ENCODE results near the gene UNC79. TPM values are rescaled to one million over a fixed set of nuclear protein-coding genes. Genes with fewer than 3 reads are reported as not detected.

Gene UNC79
- total RNA-seq, 4 donors from 2014 or later = 0.08 to 0.29 (median 0.12) TPM

GRCh38 chr14:93706360-93706955 lies 275.7 kb downstream of the UNC79 start:
- Histone ChIP-seq H3K9me3 (no peaks in the 10 kb centered on the region), H3K4me3 (replicated peaks in 1 of 3) (no peak overlapping the region), H3K4me1 (peaks cover 25 to 47% of the 10 kb centered on the region in 2 donors), H3K36me3 (no peaks in the 10 kb centered on the region), H3K27me3 (no peaks in the 10 kb centered on the region), H3K27ac (peak overlapping the region in 1 of 3 donors; percentile 24)
- 76 to 81% methylated on average over 13 to 18 of the region's 21 CpGs for WGBS, 2 donors
- TF ChIP-seq POLR2A (IDR thresholded peaks at IDR 0.05) = no peak
- no peak for TF ChIP-seq CTCF (IDR thresholded peaks at IDR 0.05)
- intact Hi-C loops (cut with DNase I) = no loop called here
- peak in 1 of 2 donors; percentile 36 for DNase-seq

GRCh38 chr14:93707475-93707874 lies 276.7 kb downstream of the UNC79 start:
- TF ChIP-seq CTCF (IDR thresholded peaks at IDR 0.05) = no peak
- no peak for TF ChIP-seq POLR2A (IDR thresholded peaks at IDR 0.05)
- DNase-seq = peak in 1 of 2 donors; percentile 24
- Histone ChIP-seq H3K4me3 (replicated peaks in 1 of 3) (no peak overlapping the region), H3K27ac (no peak overlapping the region), H3K4me1 (peaks cover 35 to 53% of the 10 kb centered on the region in 2 donors), H3K9me3 (no peaks in the 10 kb centered on the region), H3K27me3 (no peaks in the 10 kb centered on the region), H3K36me3 (no peaks in the 10 kb centered on the region)
- intact Hi-C loops (cut with DNase I) = no loop called here
- 74 to 81% methylated on average over 3 of the region's 3 CpGs for WGBS, 2 donors

GRCh38 chr14:93708311-93708734 lies 277.6 kb downstream of the UNC79 start:
- TF ChIP-seq CTCF (IDR thresholded peaks at IDR 0.05) = no peak
- no peaks in the 10 kb centered on the region for H3K36me3 ChIP-seq
- peak overlapping the region in 1 of 3 donors; percentile 47 for H3K27ac ChIP-seq
- peak in 1 of 2 donors; percentile 58 for DNase-seq
- H3K4me3 ChIP-seq (replicated peaks in 1 of 3) = no peak overlapping the region
- H3K27me3 ChIP-seq = no peaks in the 10 kb centered on the region
- peaks cover 44 to 61% of the 10 kb centered on the region in 2 donors for H3K4me1 ChIP-seq
- WGBS, 2 donors = 39 to 43% methylated on average over 6 of the region's 6 CpGs
- intact Hi-C loops (cut with DNase I) = no loop called here
- H3K9me3 ChIP-seq = no peaks in the 10 kb centered on the region

GRCh38 chr14:93708800-93709199 lies 278.1 kb downstream of the UNC79 start:
- Histone ChIP-seq H3K4me1 (peaks cover 46 to 62% of the 10 kb centered on the region in 2 donors), H3K27ac (peak overlapping the region in 1 of 3 donors; percentile 47), H3K27me3 (no peaks in the 10 kb centered on the region), H3K36me3 (no peaks in the 10 kb centered on the region), H3K9me3 (no peaks in the 10 kb centered on the region), H3K4me3 (replicated peaks in 1 of 3) (no peak overlapping the region)
- peak in 1 of 2 donors; percentile 15 for DNase-seq
- 91 to 94% methylated on average over 5 of the region's 5 CpGs for WGBS, 2 donors
- intact Hi-C loops (cut with DNase I) = no loop called here
- TF ChIP-seq CTCF (IDR thresholded peaks at IDR 0.05) (no peak), POLR2A (IDR thresholded peaks at IDR 0.05) (no peak)

GRCh38 chr14:93709249-93709648 lies 278.5 kb downstream of the UNC79 start:
- Histone ChIP-seq H3K4me1 (peaks cover 46 to 61% of the 10 kb centered on the region in 2 donors), H3K27me3 (no peaks in the 10 kb centered on the region), H3K4me3 (replicated peaks in 1 of 3) (no peak overlapping the region), H3K36me3 (no peaks in the 10 kb centered on the region), H3K9me3 (no peaks in the 10 kb centered on the region), H3K27ac (no peak overlapping the region)
- no peak for TF ChIP-seq CTCF (IDR thresholded peaks at IDR 0.05)
- no peak for TF ChIP-seq POLR2A (IDR thresholded peaks at IDR 0.05)
- DNase-seq = no peak
- intact Hi-C loops (cut with DNase I) = no loop called here
- WGBS, 2 donors = 92 to 93% methylated on average over 4 of the region's 4 CpGs

All from thyroid gland (tissue), 4 donors.